Measurements from ENCODE around the gene GLYATL3. TPM values are rescaled to one million over a fixed set of nuclear protein-coding genes. Genes with fewer than 3 reads are reported as not detected.

Gene GLYATL3
- total and polyA plus RNA-seq, 2 of the 4 experiments (the other 2 are of a cell fraction) = not detected

DNA sequence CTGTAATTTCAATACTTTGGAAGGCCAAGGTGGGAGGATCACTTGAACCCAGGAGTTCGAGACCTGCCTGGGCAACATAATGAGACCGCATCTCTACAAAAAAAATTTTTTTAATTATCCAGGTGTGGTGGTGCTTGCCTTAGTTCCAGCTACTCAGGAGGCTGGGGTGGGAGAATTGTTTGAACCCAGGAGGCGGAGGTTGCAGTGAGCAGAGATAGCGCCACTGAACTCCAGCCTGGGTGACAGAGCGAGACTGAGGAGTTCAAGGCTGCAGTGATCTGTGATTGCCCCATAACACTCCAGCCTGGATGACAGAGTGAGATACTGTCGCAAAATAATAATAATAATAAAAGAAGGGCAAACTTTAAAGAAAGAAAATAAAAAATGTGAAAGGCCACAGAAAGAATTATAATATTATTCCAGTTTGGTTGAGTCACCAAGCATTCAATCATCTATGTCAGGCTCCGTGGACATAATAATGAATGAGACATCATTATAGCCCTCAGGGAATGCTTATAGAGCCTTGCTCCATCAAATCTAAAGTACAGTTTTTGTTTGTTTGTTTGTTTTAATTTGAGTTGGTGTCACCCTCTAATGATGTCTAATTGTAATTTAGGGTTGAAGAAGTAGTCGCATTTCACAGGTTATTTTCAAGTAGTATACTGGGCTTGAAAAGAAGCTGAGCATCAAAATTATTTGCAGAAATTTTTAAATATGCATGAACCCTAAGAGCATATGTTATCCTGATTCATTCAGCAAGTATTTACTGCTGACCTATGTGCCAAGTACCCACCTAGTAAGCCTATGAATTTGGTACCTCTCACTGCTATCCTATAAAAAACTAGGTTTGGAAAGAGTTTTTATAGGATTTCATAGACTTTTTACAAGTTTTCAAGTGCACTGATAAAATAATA, 15.1 kb downstream of the GLYATL3 start (continued):
- TF ChIP-seq SMC3 (IDR thresholded peaks at IDR 0.05; ENCODE audit: low read depth, low read length) = no peak

DNA sequence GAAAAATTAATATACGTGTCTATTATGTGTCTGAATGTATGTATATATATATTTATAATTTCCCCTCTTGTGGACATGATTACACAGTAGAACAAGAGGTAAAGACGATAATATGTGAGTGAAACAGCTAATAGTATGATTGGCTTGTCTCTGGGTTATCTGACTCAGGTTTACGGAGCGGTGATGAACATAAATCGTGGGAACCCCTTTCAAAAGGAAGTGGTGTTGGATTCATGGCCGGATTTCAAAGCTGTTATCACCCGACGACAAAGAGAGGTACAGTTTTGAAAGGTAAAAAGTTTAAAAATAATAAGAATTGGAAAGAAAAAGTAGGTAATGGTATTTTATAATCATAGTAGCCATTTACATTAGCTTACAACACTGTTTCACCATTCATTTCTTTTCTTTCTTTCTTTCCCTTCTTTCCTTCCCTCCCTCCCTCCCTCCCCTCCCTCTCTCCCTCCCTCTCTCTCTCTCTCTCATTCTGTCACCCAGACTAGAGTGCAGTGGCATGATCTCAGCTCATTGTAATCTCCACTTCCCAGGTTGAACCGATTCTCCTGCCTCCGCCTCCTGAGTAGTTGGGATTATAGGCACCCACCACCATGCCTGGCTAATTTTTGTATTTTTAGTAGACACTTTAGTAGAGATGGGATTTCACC, 15.9 kb downstream of the GLYATL3 start:
- Histone ChIP-seq H2BK15ac (ENCODE audit: low read depth, low read length) (no peak overlapping the region), H3K14ac (replicated peaks; ENCODE audit: low read depth, low read length) (no peak overlapping the region), H3K4me3 (ENCODE audit: insufficient read depth, low read depth, low read length) (no peak overlapping the region), H3K18ac (ENCODE audit: low read depth, low read length) (no peak overlapping the region), H2AFZ (replicated peaks; ENCODE audit: low read length, poor library complexity) (no peak overlapping the region), H3K56ac (ENCODE audit: extremely low read depth, insufficient read depth, low read length) (no peak overlapping the region), H2BK120ac (ENCODE audit: low read depth, low read length) (no peak overlapping the region), H2AK9ac (replicated peaks; ENCODE audit: low read depth, low read length, poor library complexity) (no peak overlapping the region), H3K27ac (ENCODE audit: insufficient read depth, low read length) (no peak overlapping the region), H2BK20ac (ENCODE audit: low read depth, low read length) (no peak overlapping the region), H2BK5ac (ENCODE audit: low read depth, low read length, poor library complexity, severe bottlenecking) (no peak overlapping the region), H3K9me3 (ENCODE audit: control insufficient read depth, insufficient read depth, low read length) (no peaks in the 10 kb centered on the region), H3K23ac (ENCODE audit: low read depth, low read length) (no peak overlapping the region), H3K9ac (ENCODE audit: low read depth, low read length) (no peak overlapping the region), H4K8ac (ENCODE audit: low read depth in 2 of 2, low read length in 2 of 2) (no peak overlapping the region), H3K4me2 (ENCODE audit: low read depth, low read length) (no peak overlapping the region), H3K79me1 (ENCODE audit: low read depth in 1 of 2, low read length in 2 of 2) (no peaks in the 10 kb centered on the region), H3K27me3 (ENCODE audit: control insufficient read depth, insufficient read depth, low read length) (no peaks in the 10 kb centered on the region), H3K36me3 (ENCODE audit: control insufficient read depth, insufficient read depth, low read length) (no peaks in the 10 kb centered on the region), H4K91ac (ENCODE audit: insufficient read depth, low read depth, low read length) (no peak overlapping the region), H4K20me1 (ENCODE audit: insufficient read depth, low read length) (no peaks in the 10 kb centered on the region), H2AK5ac (ENCODE audit: low read depth, low read length) (no peak overlapping the region), H4K5ac (ENCODE audit: low read depth, low read length) (no peak overlapping the region), H3K4me1 (ENCODE audit: control insufficient read depth, insufficient read depth, low read length) (no peaks in the 10 kb centered on the region), H3K9me1 (ENCODE audit: insufficient read depth, low read length) (no peaks in the 10 kb centered on the region), H3K4ac (ENCODE audit: low read depth, low read length) (no peak overlapping the region)
- dilution Hi-C loops (cut with HindIII; ENCODE audit: low sequenced_read_pairs, unreplicated experiment) (no loop called here), intact Hi-C loops (cut with micrococcal nuclease) (no loop called here), in situ Hi-C loops (cut with MboI; ENCODE audit: low sequenced_read_pairs) (no loop called here)
- WGBS, 2 experiments (ENCODE audit: extremely low coverage in 2 of 2, insufficient read length in 1 of 2) = 56% methylated on average over 5 of the region's 10 CpGs; no CpG with 5 or more reads in 1 of the 2 experiments
- TF ChIP-seq MXI1 (IDR thresholded peaks at IDR 0.05; ENCODE audit: borderline replicate concordance, low read depth, low read length) (no peak), MAFK (IDR thresholded peaks at IDR 0.05; ENCODE audit: low read depth, low read length) (no peak), RCOR1 (IDR thresholded peaks at IDR 0.05; ENCODE audit: insufficient replicate concordance, low read length) (no peak), FOS (IDR thresholded peaks at IDR 0.05; ENCODE audit: low read depth, low read length) (no peak), RFX5 (IDR thresholded peaks at IDR 0.05; ENCODE audit: low read depth, low read length) (no peak), BHLHE40 (IDR thresholded peaks at IDR 0.05; ENCODE audit: low read depth, low read length) (no peak), CEBPB (IDR thresholded peaks at IDR 0.05; ENCODE audit: low read depth, low read length) (no peak), CHD1 (IDR thresholded peaks at IDR 0.05; ENCODE audit: low read depth, low read length) (no peak), RAD21 (IDR thresholded peaks at IDR 0.05; ENCODE audit: low read length) (no peak), MAZ (IDR thresholded peaks at IDR 0.05; ENCODE audit: borderline replicate concordance, low read depth, low read length) (no peak), SMC3 (IDR thresholded peaks at IDR 0.05; ENCODE audit: low read depth, low read length) (no peak)
- ATAC-seq (ENCODE audit: low read depth) (no peak), DNase-seq (no peak)
- no TSS peak for BruUV-seq (replicated peaks)
- ChIA-PET POLR2A (ENCODE audit: unreplicated experiment) (no interaction called here), CTCF (interaction anchor here (1.0 kb wide), 1 partner anchor 17 kb away, joined by 3 read pairs; no protein-coding TSS in a partner anchor)

Data from IMR-90 (cell line).